HepG2 (cell line): Measurements from ENCODE around the gene SERPINI1. TPM values are rescaled to one million over a fixed set of nuclear protein-coding genes. Genes with fewer than 3 reads are reported as not detected.

Experiments used
- ATAC-seq: fragments of 200-7000 bp; cut with Tn5 transposase; 3 replicates; pipeline ENCODE4 v1.9.1; 2020; ENCODE audit warnings: mild to moderate bottlenecking, moderate library complexity
- BruUV-seq: library from RNA; stranded (reverse); fragments of 400-500 nt; replicated peaks from 2 replicates; lab custom pipeline; 2021; lab: Mats Ljungman, UMichigan
- CTCF ChIA-PET: fragments of 300-600 bp; formaldehyde crosslinking; extraction: SDS; loops from one replicate; lab custom pipeline; 2021; ENCODE audit warnings: low total read pairs, inconsistent platforms, low intra/inter-chr PET ratio; lab: Yijun Ruan, JAX
- POLR2A ChIA-PET: fragments of 350-600 bp; sonication (Branson Sonifier 250); formaldehyde crosslinking; loops from one replicate; lab custom pipeline; 2020; ENCODE audit warnings: antibody characterized with exemption, inconsistent platforms; lab: Yijun Ruan, JAX
- DNase-seq: peaks from one replicate; pipeline ENCODE4 v3.0.0-alpha.2; 2015; ENCODE audit warnings: low spot score
- FAIRE-seq: peaks from 3 replicates; lab custom pipeline; 2011; peaks lifted over from hg19 to GRCh38; lab: Jason Lieb, UNC
- H2AFZ ChIP-seq: one replicate; pipeline ENCODE4 v1.6.1; 2011; ENCODE audit warnings: low read length, inconsistent platforms
- H3K27ac ChIP-seq: fragments of 300-600 bp; 3 replicates; pipeline ENCODE4 v1.8.0; 2011; ENCODE audit warnings: mixed run types, mild to moderate bottlenecking, mixed read lengths, low read length, inconsistent platforms; ENCODE audit not compliant: insufficient read depth; ENCODE audit errors: extremely low read length
- H3K27me3 ChIP-seq, 2 experiments: fragments of 200-600 bp in 1 of 2; 2 replicates in 1 of 2; 3 replicates in 1 of 2; pipeline versions ENCODE4 v1.6.0 to v1.8.0; 2011; ENCODE audit warnings: low read length in 2 of 2, mild to moderate bottlenecking in 2 of 2, moderate library complexity in 2 of 2, inconsistent platforms in 1 of 2; ENCODE audit not compliant: insufficient read depth in 2 of 2, control insufficient read depth in 1 of 2
- H3K36me3 ChIP-seq, 2 experiments: fragments of 200-600 bp in 1 of 2; replicated peaks in 1 of 2; 2 replicates in 1 of 2; 3 replicates in 1 of 2; pipeline versions ENCODE4 v1.5.1 to v1.8.0; 2011; ENCODE audit warnings: low read length in 2 of 2, inconsistent platforms in 1 of 2; ENCODE audit not compliant: insufficient read depth in 2 of 2, control insufficient read depth in 1 of 2
- H3K4me1 ChIP-seq: 2 replicates; pipeline ENCODE4 v1.5.1; 2012; ENCODE audit warnings: low read length, inconsistent platforms; ENCODE audit not compliant: insufficient read depth
- H3K4me2 ChIP-seq: 2 replicates; pipeline ENCODE4 v1.6.0; 2011; ENCODE audit warnings: low read depth, low read length, inconsistent platforms
- H3K4me3 ChIP-seq, 3 experiments: fragments of 200-600 bp in 1 of 3; sonication (generic), shearing (Covaris generic) in 1 of 3; replicated peaks in 1 of 3; 2 replicates each; pipeline ENCODE4 v1.5.1; 2011 to 2016; ENCODE audit warnings: low read length in 3 of 3, inconsistent platforms in 2 of 3, low read depth in 2 of 3, mild to moderate bottlenecking in 2 of 3, control low read depth in 1 of 3, mixed read lengths in 1 of 3; ENCODE audit not compliant: insufficient read depth in 1 of 3
- H3K79me2 ChIP-seq: one replicate; pipeline ENCODE4 v1.6.1; 2011; ENCODE audit warnings: low read length, inconsistent platforms; ENCODE audit not compliant: insufficient read depth
- H3K9ac ChIP-seq: 2 replicates; pipeline ENCODE4 v1.6.0; 2011; ENCODE audit warnings: mild to moderate bottlenecking, low read depth, low read length, inconsistent platforms; ENCODE audit not compliant: insufficient read depth
- H3K9me3 ChIP-seq: 2 replicates; pipeline ENCODE4 v1.5.1; 2012; ENCODE audit warnings: mild to moderate bottlenecking, low read length
- H4K20me1 ChIP-seq: 2 replicates; pipeline ENCODE4 v1.6.0; 2011; ENCODE audit warnings: inconsistent platforms, mild to moderate bottlenecking, low read length, moderate library complexity; ENCODE audit not compliant: insufficient read depth
- CSRNP2 ChIP-seq: sonication (generic); formaldehyde crosslinking; conservative IDR thresholded peaks from 2 replicates; pipeline ENCODE4 v1.8.0; 2022; ENCODE audit warnings: low read depth, missing genetic modification reagents
- MBNL3 ChIP-seq: fragments of 250-450 bp; sonication (Bioruptor Pico); conservative IDR thresholded peaks from 2 replicates; pipeline ENCODE4 v1.8.0; 2022; ENCODE audit warnings: mild to moderate bottlenecking, inconsistent platforms
- RBM39 ChIP-seq: fragments of 200-400 bp; formaldehyde crosslinking; IDR thresholded peaks from one replicate; pipeline ENCODE4 v1.6.1; 2018; ENCODE audit warnings: antibody characterized with exemption, mild to moderate bottlenecking, low read depth, low read length; ENCODE audit not compliant: poor library complexity, severe bottlenecking
- RNF2 ChIP-seq: fragments of 450-650 bp; conservative IDR thresholded peaks from 2 replicates; pipeline ENCODE4 v1.6.1; 2016; ENCODE audit warnings: low read depth
- SMARCE1 ChIP-seq: fragments of 450-650 bp; IDR thresholded peaks from 2 replicates; pipeline ENCODE4 v1.6.1; 2017; ENCODE audit warnings: borderline replicate concordance
- SP140L ChIP-seq: sonication (generic); formaldehyde crosslinking; IDR thresholded peaks from 2 replicates; pipeline ENCODE4 v1.4.0; 2020; ENCODE audit warnings: missing genetic modification reagents, borderline replicate concordance
- TGIF2 ChIP-seq: IDR thresholded peaks from 2 replicates; pipeline ENCODE4 v1.6.1; 2016; ENCODE audit warnings: control low read depth, missing compliant biosample characterization
- U2AF1 ChIP-seq: fragments of 200-400 bp; formaldehyde crosslinking; optimal IDR thresholded peaks from 2 replicates; pipeline ENCODE3; 2017; ENCODE audit warnings: mild to moderate bottlenecking, low read depth, low read length
- ZNF274 ChIP-seq: sonication (generic); formaldehyde crosslinking; IDR thresholded peaks from 2 replicates; pipeline ENCODE4 v1.5.1; 2020; ENCODE audit warnings: mild to moderate bottlenecking, missing genetic modification reagents
- ZNF597 ChIP-seq: sonication (generic); formaldehyde crosslinking; IDR thresholded peaks from 2 replicates; pipeline ENCODE4 v1.5.0; 2020; ENCODE audit warnings: missing genetic modification reagents
- ZNF614 ChIP-seq: IDR thresholded peaks from 2 replicates; pipeline ENCODE4 v1.6.1; 2018; ENCODE audit warnings: missing biosample characterization, missing genetic modification reagents, inconsistent platforms, borderline replicate concordance
- ZNF713 ChIP-seq: sonication (generic); formaldehyde crosslinking; IDR thresholded peaks from 2 replicates; pipeline ENCODE4 v1.4.0; 2020; ENCODE audit warnings: mild to moderate bottlenecking, missing genetic modification reagents
- WGBS: methylation state at CpG from one replicate; pipeline ENCODE4 v1.1.6; 2017; ENCODE audit warnings: low lambda C conversion rate; 5-methylcytosine and 5-hydroxymethylcytosine counted together
- in situ Hi-C: cut with HindIII; loops from 2 replicates; pipeline ENCODE4 v1.10.0; 2017; ENCODE audit warnings: low pct_unique_long_range_greater_than_20kb; ENCODE audit not compliant: extremely low pct_ligation_motif_present
- intact Hi-C: fragments of 100-400 bp; cut with micrococcal nuclease; formaldehyde crosslinking; loops from one replicate; pipeline ENCODE4 v1.10.0; 2022; ENCODE audit not compliant: unreplicated experiment
- polyA plus RNA-seq, 8 experiments: library from polyadenylated mRNA; depleted of rRNA in 3 of 8; stranded (reverse) in 7 of 8; unstranded in 1 of 8; fragments of >200 nt; fragmentation: Illumina TruSeq in 4 of 8; extraction: Trizol in 4 of 8; gene quantifications; 2 replicates each; pipeline versions ENCODE4 v1.2.1 to v1.2.3, GENCODE V29; 2011 to 2016; ENCODE audit warnings: low read depth in 4 of 8, missing spikeins in 1 of 8, mixed read lengths in 1 of 8; ENCODE audit not compliant: insufficient read depth in 1 of 8
- total RNA-seq, 5 experiments: library from RNA; depleted of rRNA; stranded (reverse); fragments of >200 nt; fragmentation: Illumina TruSeq; extraction: Trizol; gene quantifications; 2 replicates each; pipeline ENCODE4 v1.2.3, GENCODE V29; 2016; ENCODE audit warnings: low read depth in 1 of 5

SERPINI1 gene
- total and polyA plus RNA-seq, 2 of the 13 experiments (the other 11 are each of a cell fraction or from before 2014, with no cell fraction given): 14.7 to 58.0 TPM

GRCh38 chr3:167714871-167715270 is 20.6 kb upstream of the SERPINI1 start:
- intact Hi-C loops (no loop called here), in situ Hi-C loops (no loop called here)
- ATAC-seq: no peak
- no peak overlapping the region for H3K4me2 ChIP-seq
- H3K36me3 ChIP-seq: peaks cover 3 to 28% of the 10 kb centered on the region in 2 experiments
- FAIRE-seq: no peak
- ChIA-PET CTCF (no interaction called here), POLR2A (no interaction called here)
- H3K9me3 ChIP-seq: no peaks in the 10 kb centered on the region
- 93% methylated on average over 1 of the region's 1 CpG for WGBS
- no peak overlapping the region for H3K9ac ChIP-seq
- no peak overlapping the region for H3K27ac ChIP-seq
- no peak overlapping the region for H3K4me3 ChIP-seq
- H3K27me3 ChIP-seq: no peaks in the 10 kb centered on the region
- no TSS peak for BruUV-seq
- H2AFZ ChIP-seq: no peak overlapping the region
- peaks cover 14% of the 10 kb centered on the region for H3K4me1 ChIP-seq
- no peaks in the 10 kb centered on the region for H4K20me1 ChIP-seq
- TF ChIP-seq CSRNP2 (CRISPR knock-in tag) (no peak), SMARCE1 (no peak), ZNF614 (CRISPR knock-in tag) (no peak), ZNF713 (CRISPR knock-in tag) (no peak), SP140L (no peak), RBM39 (no peak), TGIF2 (CRISPR knock-in tag) (no peak), ZNF274 (no peak), RNF2 (no peak), U2AF1 (no peak), MBNL3 (CRISPR knock-in tag) (no peak), ZNF597 (CRISPR knock-in tag) (no peak)
- peaks cover 58% of the 10 kb centered on the region for H3K79me2 ChIP-seq
- no peak for DNase-seq
